HepG2 (cell line): ENCODE measurements around the gene DOCK1. TPM values are rescaled to one million over a fixed set of nuclear protein-coding genes. Genes with fewer than 3 reads are reported as not detected.
A peak's percentile ranks its signal among the peaks of the same experiment; 100 is the strongest.

ENCODE experiments used
- ATAC-seq: fragments of 200-7000 bp; cut with Tn5 transposase; 3 replicates; pipeline ENCODE4 v1.9.1; 2020; ENCODE audit warnings: mild to moderate bottlenecking, moderate library complexity
- BruUV-seq: library from RNA; stranded (reverse); fragments of 400-500 nt; replicated peaks from 2 replicates; lab custom pipeline; 2021; lab: Mats Ljungman, UMichigan
- CTCF ChIA-PET: fragments of 300-600 bp; formaldehyde crosslinking; extraction: SDS; loops from one replicate; lab custom pipeline; 2021; ENCODE audit warnings: low total read pairs, inconsistent platforms, low intra/inter-chr PET ratio; lab: Yijun Ruan, JAX
- POLR2A ChIA-PET: fragments of 350-600 bp; sonication (Branson Sonifier 250); formaldehyde crosslinking; loops from one replicate; lab custom pipeline; 2020; ENCODE audit warnings: antibody characterized with exemption, inconsistent platforms; lab: Yijun Ruan, JAX
- DNase-seq: peaks from one replicate; pipeline ENCODE4 v3.0.0-alpha.2; 2015; ENCODE audit warnings: low spot score
- FAIRE-seq: peaks from 3 replicates; lab custom pipeline; 2011; peaks lifted over from hg19 to GRCh38; lab: Jason Lieb, UNC
- H2AFZ ChIP-seq: one replicate; pipeline ENCODE4 v1.6.1; 2011; ENCODE audit warnings: low read length, inconsistent platforms
- H3K27ac ChIP-seq: fragments of 300-600 bp; 3 replicates; pipeline ENCODE4 v1.8.0; 2011; ENCODE audit warnings: mixed run types, mild to moderate bottlenecking, mixed read lengths, low read length, inconsistent platforms; ENCODE audit not compliant: insufficient read depth; ENCODE audit errors: extremely low read length
- H3K27me3 ChIP-seq, 2 experiments: fragments of 200-600 bp in 1 of 2; 2 replicates in 1 of 2; 3 replicates in 1 of 2; pipeline versions ENCODE4 v1.6.0 to v1.8.0; 2011; ENCODE audit warnings: low read length in 2 of 2, mild to moderate bottlenecking in 2 of 2, moderate library complexity in 2 of 2, inconsistent platforms in 1 of 2; ENCODE audit not compliant: insufficient read depth in 2 of 2, control insufficient read depth in 1 of 2
- H3K36me3 ChIP-seq, 2 experiments: fragments of 200-600 bp in 1 of 2; replicated peaks in 1 of 2; 2 replicates in 1 of 2; 3 replicates in 1 of 2; pipeline versions ENCODE4 v1.5.1 to v1.8.0; 2011; ENCODE audit warnings: low read length in 2 of 2, inconsistent platforms in 1 of 2; ENCODE audit not compliant: insufficient read depth in 2 of 2, control insufficient read depth in 1 of 2
- H3K4me1 ChIP-seq: 2 replicates; pipeline ENCODE4 v1.5.1; 2012; ENCODE audit warnings: low read length, inconsistent platforms; ENCODE audit not compliant: insufficient read depth
- H3K4me2 ChIP-seq: 2 replicates; pipeline ENCODE4 v1.6.0; 2011; ENCODE audit warnings: low read depth, low read length, inconsistent platforms
- H3K4me3 ChIP-seq, 3 experiments: fragments of 200-600 bp in 1 of 3; sonication (generic), shearing (Covaris generic) in 1 of 3; replicated peaks in 1 of 3; 2 replicates each; pipeline ENCODE4 v1.5.1; 2011 to 2016; ENCODE audit warnings: low read length in 3 of 3, inconsistent platforms in 2 of 3, low read depth in 2 of 3, mild to moderate bottlenecking in 2 of 3, control low read depth in 1 of 3, mixed read lengths in 1 of 3; ENCODE audit not compliant: insufficient read depth in 1 of 3
- H3K79me2 ChIP-seq: one replicate; pipeline ENCODE4 v1.6.1; 2011; ENCODE audit warnings: low read length, inconsistent platforms; ENCODE audit not compliant: insufficient read depth
- H3K9ac ChIP-seq: 2 replicates; pipeline ENCODE4 v1.6.0; 2011; ENCODE audit warnings: mild to moderate bottlenecking, low read depth, low read length, inconsistent platforms; ENCODE audit not compliant: insufficient read depth
- H3K9me3 ChIP-seq: 2 replicates; pipeline ENCODE4 v1.5.1; 2012; ENCODE audit warnings: mild to moderate bottlenecking, low read length
- H4K20me1 ChIP-seq: 2 replicates; pipeline ENCODE4 v1.6.0; 2011; ENCODE audit warnings: inconsistent platforms, mild to moderate bottlenecking, low read length, moderate library complexity; ENCODE audit not compliant: insufficient read depth
- RFX5 ChIP-seq: IDR thresholded peaks from 2 replicates; pipeline ENCODE4 v1.6.1; 2011; ENCODE audit warnings: low read depth, low read length, improper control_type of control experiment
- RNF2 ChIP-seq: fragments of 450-650 bp; conservative IDR thresholded peaks from 2 replicates; pipeline ENCODE4 v1.6.1; 2016; ENCODE audit warnings: low read depth
- ZNF17 ChIP-seq: sonication (generic); formaldehyde crosslinking; IDR thresholded peaks from 2 replicates; pipeline ENCODE4 v1.5.0; 2020; ENCODE audit warnings: mild to moderate bottlenecking, missing genetic modification reagents
- ZNF282 ChIP-seq: fragments of 450-650 bp; IDR thresholded peaks from 2 replicates; pipeline ENCODE4 v1.6.1; 2018; ENCODE audit not compliant: partially characterized antibody
- ZNF564 ChIP-seq: sonication (generic); formaldehyde crosslinking; IDR thresholded peaks from 2 replicates; pipeline ENCODE4 v1.8.1; 2023; ENCODE audit warnings: mild to moderate bottlenecking, missing genetic modification reagents
- WGBS: methylation state at CpG from one replicate; pipeline ENCODE4 v1.1.6; 2017; ENCODE audit warnings: low lambda C conversion rate; 5-methylcytosine and 5-hydroxymethylcytosine counted together
- in situ Hi-C: cut with HindIII; loops from 2 replicates; pipeline ENCODE4 v1.10.0; 2017; ENCODE audit warnings: low pct_unique_long_range_greater_than_20kb; ENCODE audit not compliant: extremely low pct_ligation_motif_present
- intact Hi-C: fragments of 100-400 bp; cut with micrococcal nuclease; formaldehyde crosslinking; loops from one replicate; pipeline ENCODE4 v1.10.0; 2022; ENCODE audit not compliant: unreplicated experiment
- polyA plus RNA-seq, 8 experiments: library from polyadenylated mRNA; depleted of rRNA in 3 of 8; stranded (reverse) in 7 of 8; unstranded in 1 of 8; fragments of >200 nt; fragmentation: Illumina TruSeq in 4 of 8; extraction: Trizol in 4 of 8; gene quantifications; 2 replicates each; pipeline versions ENCODE4 v1.2.1 to v1.2.3, GENCODE V29; 2011 to 2016; ENCODE audit warnings: low read depth in 4 of 8, missing spikeins in 1 of 8, mixed read lengths in 1 of 8; ENCODE audit not compliant: insufficient read depth in 1 of 8
- total RNA-seq, 5 experiments: library from RNA; depleted of rRNA; stranded (reverse); fragments of >200 nt; fragmentation: Illumina TruSeq; extraction: Trizol; gene quantifications; 2 replicates each; pipeline ENCODE4 v1.2.3, GENCODE V29; 2016; ENCODE audit warnings: low read depth in 1 of 5
- TF ChIP-seq, protein P1 (sequence below): sonication (generic); formaldehyde crosslinking; IDR thresholded peaks from 2 replicates; pipeline ENCODE4 v1.5.0; 2020; ENCODE audit warnings: mild to moderate bottlenecking, missing genetic modification reagents, borderline replicate concordance
- TF ChIP-seq, protein P2 (sequence below): sonication (generic); formaldehyde crosslinking; IDR thresholded peaks from 2 replicates; pipeline ENCODE4 v1.4.0; 2020; ENCODE audit warnings: mild to moderate bottlenecking, missing genetic modification reagents

Gene DOCK1
- total and polyA plus RNA-seq, 2 of the 13 experiments (the other 11 are each of a cell fraction or from before 2014, with no cell fraction given) = 8.3 to 25.5 TPM

DNA sequence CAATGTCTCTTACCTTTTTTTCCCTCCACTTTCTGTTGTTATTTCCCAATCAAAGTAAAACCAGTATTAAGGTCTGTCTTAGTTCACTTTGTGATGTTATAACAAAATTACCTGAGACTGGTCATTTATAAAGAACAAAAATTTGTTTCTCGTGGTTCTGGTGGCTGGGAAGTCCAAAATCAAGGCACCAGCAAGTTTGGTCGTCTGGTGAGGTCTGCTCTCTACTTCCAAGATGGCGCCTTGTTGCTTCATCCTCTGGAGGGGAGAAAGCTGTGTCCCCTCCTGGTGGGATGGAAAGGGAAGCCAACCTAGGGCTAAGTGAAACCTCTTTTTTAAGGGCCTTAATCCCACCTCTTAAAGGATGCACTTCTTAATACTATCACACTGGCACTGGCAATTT lies 313.4 kb downstream of the DOCK1 start:
- CTCF ChIA-PET = no interaction called here
- POLR2A ChIA-PET = no interaction called here
- in situ Hi-C loops (no loop called here), intact Hi-C loops (no loop called here)
- no TSS peak for BruUV-seq
- H2AFZ ChIP-seq = no peak overlapping the region
- DNase-seq (no peak), ATAC-seq (no peak), FAIRE-seq (no peak)
- TF ChIP-seq ZNF282 (no peak), RFX5 (no peak), RNF2 (no peak), ZNF17 (CRISPR knock-in tag) (no peak), ZNF564 (CRISPR knock-in tag) (peak; percentile 92; the same call in 1 of the 2 replicates)
- TF ChIP-seq, protein P1, sequence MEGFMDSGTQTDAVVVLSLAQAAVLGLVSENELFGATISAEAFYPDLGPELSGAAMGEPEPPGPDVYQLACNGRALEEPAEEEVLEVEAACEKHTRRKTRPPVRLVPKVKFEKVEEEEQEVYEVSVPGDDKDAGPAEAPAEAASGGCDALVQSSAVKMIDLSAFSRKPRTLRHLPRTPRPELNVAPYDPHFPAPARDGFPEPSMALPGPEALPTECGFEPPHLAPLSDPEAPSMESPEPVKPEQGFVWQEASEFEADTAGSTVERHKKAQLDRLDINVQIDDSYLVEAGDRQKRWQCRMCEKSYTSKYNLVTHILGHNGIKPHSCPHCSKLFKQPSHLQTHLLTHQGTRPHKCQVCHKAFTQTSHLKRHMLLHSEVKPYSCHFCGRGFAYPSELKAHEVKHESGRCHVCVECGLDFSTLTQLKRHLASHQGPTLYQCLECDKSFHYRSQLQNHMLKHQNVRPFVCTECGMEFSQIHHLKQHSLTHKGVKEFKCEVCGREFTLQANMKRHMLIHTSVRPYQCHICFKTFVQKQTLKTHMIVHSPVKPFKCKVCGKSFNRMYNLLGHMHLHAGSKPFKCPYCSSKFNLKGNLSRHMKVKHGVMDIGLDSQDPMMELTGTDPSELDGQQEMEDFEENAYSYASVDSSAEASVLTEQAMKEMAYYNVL = no peak
- TF ChIP-seq, protein P2, sequence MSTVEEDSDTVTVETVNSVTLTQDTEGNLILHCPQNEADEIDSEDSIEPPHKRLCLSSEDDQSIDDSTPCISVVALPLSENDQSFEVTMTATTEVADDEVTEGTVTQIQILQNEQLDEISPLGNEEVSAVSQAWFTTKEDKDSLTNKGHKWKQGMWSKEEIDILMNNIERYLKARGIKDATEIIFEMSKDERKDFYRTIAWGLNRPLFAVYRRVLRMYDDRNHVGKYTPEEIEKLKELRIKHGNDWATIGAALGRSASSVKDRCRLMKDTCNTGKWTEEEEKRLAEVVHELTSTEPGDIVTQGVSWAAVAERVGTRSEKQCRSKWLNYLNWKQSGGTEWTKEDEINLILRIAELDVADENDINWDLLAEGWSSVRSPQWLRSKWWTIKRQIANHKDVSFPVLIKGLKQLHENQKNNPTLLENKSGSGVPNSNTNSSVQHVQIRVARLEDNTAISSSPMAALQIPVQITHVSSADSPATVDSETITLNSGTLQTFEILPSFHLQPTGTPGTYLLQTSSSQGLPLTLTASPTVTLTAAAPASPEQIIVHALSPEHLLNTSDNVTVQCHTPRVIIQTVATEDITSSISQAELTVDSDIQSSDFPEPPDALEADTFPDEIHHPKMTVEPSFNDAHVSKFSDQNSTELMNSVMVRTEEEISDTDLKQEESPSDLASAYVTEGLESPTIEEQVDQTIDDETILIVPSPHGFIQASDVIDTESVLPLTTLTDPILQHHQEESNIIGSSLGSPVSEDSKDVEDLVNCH = no peak
- H3K9ac ChIP-seq = no peak overlapping the region
- 100% methylated on average over 3 of the region's 3 CpGs for WGBS
- peaks cover 7% of the 10 kb centered on the region; the same call in 1 of the 2 replicates for H3K9me3 ChIP-seq
- H3K27me3 ChIP-seq = no peaks in the 10 kb centered on the region
- H3K4me3 ChIP-seq = no peak overlapping the region
- H4K20me1 ChIP-seq = no peaks in the 10 kb centered on the region
- H3K36me3 ChIP-seq = no peaks in the 10 kb centered on the region
- no peaks in the 10 kb centered on the region for H3K79me2 ChIP-seq
- H3K27ac ChIP-seq = no peak overlapping the region
- no peak overlapping the region for H3K4me2 ChIP-seq
- no peaks in the 10 kb centered on the region for H3K4me1 ChIP-seq
